PC-9 (cell line): ENCODE data around the gene ZSCAN25. TPM values are rescaled to one million over a fixed set of nuclear protein-coding genes. Genes with fewer than 3 reads are reported as not detected.
"Not testable (repeated sequence)": the region's sequence is repeated elsewhere in the genome, so short reads cannot be mapped to it uniquely, and the experiment has no call there.

Experiments
- BruUV-seq: library from RNA; stranded (reverse); fragments of 400-500 nt; replicated peaks from 2 replicates; lab custom pipeline; 2021; lab: Mats Ljungman, UMichigan
- CTCF ChIA-PET: fragments of 300-600 bp; sonication (Branson Sonifier 250); formaldehyde crosslinking; loops from one replicate; lab custom pipeline; 2022; ENCODE audit warnings: antibody characterized with exemption; lab: Charles Lee
- POLR2A ChIA-PET: fragments of 300-600 bp; sonication (Branson Sonifier 250); formaldehyde crosslinking; loops from one replicate; lab custom pipeline; 2022; ENCODE audit warnings: antibody characterized with exemption; ENCODE audit not compliant: unreplicated experiment; lab: Charles Lee
- DNase-seq, 2 experiments: peaks; one replicate each; pipeline versions ENCODE4 v3.0.0 to v3.0.0-alpha.2; 2015 to 2022; ENCODE audit warnings: mixed read lengths in 1 of 2
- H2AFZ ChIP-seq: fragments of 200-600 bp; sonication (generic); 2 replicates; pipeline ENCODE4 v1.8.1; 2017; ENCODE audit warnings: antibody characterized with exemption
- H3F3A ChIP-seq: fragments of 200-600 bp; sonication (generic); 2 replicates; pipeline ENCODE4 v1.8.1; 2017; ENCODE audit warnings: antibody characterized with exemption, mild to moderate bottlenecking, low read depth; ENCODE audit not compliant: insufficient read depth
- H3K27ac ChIP-seq: fragments of 200-600 bp; sonication (generic); 2 replicates; pipeline ENCODE4 v1.6.1; 2016; ENCODE audit warnings: mixed run types
- H3K27me3 ChIP-seq: fragments of 200-600 bp; sonication (generic); 2 replicates; pipeline ENCODE4 v1.6.1; 2016; ENCODE audit warnings: low read depth, mixed run types; ENCODE audit not compliant: insufficient read depth
- H3K36me3 ChIP-seq: fragments of 200-600 bp; sonication (generic); 2 replicates; pipeline ENCODE4 v1.6.1; 2016; ENCODE audit warnings: low read depth, mixed run types
- H3K4me1 ChIP-seq: fragments of 200-600 bp; sonication (generic); replicated peaks from 2 replicates; pipeline ENCODE4 v1.6.1; 2016; ENCODE audit warnings: mixed run types; ENCODE audit not compliant: insufficient read depth
- H3K4me2 ChIP-seq: fragments of 200-600 bp; sonication (generic); 2 replicates; pipeline ENCODE4 v1.6.1; 2017; ENCODE audit warnings: mixed run types
- H3K4me3 ChIP-seq: fragments of 200-600 bp; sonication (generic); 2 replicates; pipeline ENCODE4 v1.6.1; 2016; ENCODE audit warnings: mixed run types
- H3K79me2 ChIP-seq: fragments of 200-600 bp; sonication (generic); 2 replicates; pipeline ENCODE4 v1.6.1; 2017; ENCODE audit warnings: low read depth, mixed run types
- H3K9me2 ChIP-seq: fragments of 200-600 bp; sonication (generic); 2 replicates; pipeline ENCODE4 v1.8.1; 2017; ENCODE audit warnings: mild to moderate bottlenecking; ENCODE audit not compliant: insufficient read depth
- H3K9me3 ChIP-seq: fragments of 200-600 bp; sonication (generic); 2 replicates; pipeline ENCODE4 v1.8.1; 2016; ENCODE audit warnings: low read depth; ENCODE audit not compliant: insufficient read depth
- H4K20me1 ChIP-seq: fragments of 200-600 bp; sonication (generic); 2 replicates; pipeline ENCODE4 v1.8.1; 2017; ENCODE audit not compliant: insufficient read depth
- CTCF ChIP-seq: fragments of 200-600 bp; sonication (generic); conservative IDR thresholded peaks from 2 replicates; pipeline ENCODE4 v1.6.1; 2017; ENCODE audit warnings: mixed run types, antibody characterized with exemption, mild to moderate bottlenecking, moderate library complexity
- EZH2 ChIP-seq: fragments of 200-600 bp; sonication (generic); IDR thresholded peaks from 2 replicates; pipeline ENCODE4 v1.8.0; 2017; ENCODE audit warnings: antibody characterized with exemption, low read depth
- intact Hi-C: fragments of 100-400 bp; cut with micrococcal nuclease; formaldehyde crosslinking; loops from one replicate; pipeline ENCODE4 v1.10.0; 2022; ENCODE audit not compliant: unreplicated experiment
- total RNA-seq: library from RNA; stranded (reverse); gene quantifications from 2 replicates; pipeline ENCODE4 v1.2.3, GENCODE V29; 2021

Gene ZSCAN25
- total RNA-seq, 1 experiment from 2014 or later = 21.8 TPM

GRCh38 chr7:99652671-99653070 lies 35.9 kb downstream of the ZSCAN25 start:
- no peaks in the 10 kb centered on the region for H3K9me3 ChIP-seq
- intact Hi-C loops = no loop called here
- CTCF ChIA-PET = no interaction called here
- H3K4me1 ChIP-seq = no peaks in the 10 kb centered on the region
- H3K27ac ChIP-seq = no peak overlapping the region
- no peak overlapping the region for H3K4me2 ChIP-seq
- no peaks in the 10 kb centered on the region for H3F3A ChIP-seq
- no peak overlapping the region for H3K4me3 ChIP-seq
- POLR2A ChIA-PET = interaction anchor here (0.6 kb wide), 1 partner anchor 42 kb away, joined by 3 read pairs; no protein-coding TSS in a partner anchor
- no peaks in the 10 kb centered on the region for H3K9me2 ChIP-seq
- no peak for TF ChIP-seq CTCF
- no peak for TF ChIP-seq EZH2
- H4K20me1 ChIP-seq = no peaks in the 10 kb centered on the region
- no peaks in the 10 kb centered on the region for H3K79me2 ChIP-seq
- DNase-seq = no peak
- H2AFZ ChIP-seq = no peak overlapping the region
- no TSS peak for BruUV-seq
- no peaks in the 10 kb centered on the region for H3K36me3 ChIP-seq
- no peaks in the 10 kb centered on the region for H3K27me3 ChIP-seq

GRCh38 chr7:99653269-99653668 lies 36.5 kb downstream of the ZSCAN25 start:
- H3K4me3 ChIP-seq, BruUV-seq, H4K20me1 ChIP-seq, intact Hi-C loops, H3K4me1 ChIP-seq, H3K4me2 ChIP-seq, H3F3A ChIP-seq, H3K9me2 ChIP-seq, H2AFZ ChIP-seq, H3K27me3 ChIP-seq, H3K79me2 ChIP-seq, H3K36me3 ChIP-seq, H3K9me3 ChIP-seq, CTCF ChIA-PET, H3K27ac ChIP-seq, DNase-seq: not testable (repeated sequence)
- POLR2A ChIA-PET = interaction anchor here (0.6 kb wide), 1 partner anchor 41 kb away, joined by 3 read pairs; no protein-coding TSS in a partner anchor

- DNase-seq = no peak
- H2AFZ ChIP-seq = no peak overlapping the region
- no peak for TF ChIP-seq CTCF
- TF ChIP-seq EZH2 = no peak
- ChIA-PET POLR2A (no interaction called here), CTCF (no interaction called here)
- H3K36me3 ChIP-seq = no peaks in the 10 kb centered on the region
- H3F3A ChIP-seq = no peaks in the 10 kb centered on the region
- H3K4me1 ChIP-seq = no peaks in the 10 kb centered on the region
- no peaks in the 10 kb centered on the region for H3K79me2 ChIP-seq
- H4K20me1 ChIP-seq = no peaks in the 10 kb centered on the region
- intact Hi-C loops = no loop called here
- no peak overlapping the region for H3K4me3 ChIP-seq
- H3K27ac ChIP-seq = no peak overlapping the region
- no peaks in the 10 kb centered on the region for H3K9me3 ChIP-seq
- H3K9me2 ChIP-seq = no peaks in the 10 kb centered on the region
- BruUV-seq = no TSS peak
- no peak overlapping the region for H3K4me2 ChIP-seq
- no peaks in the 10 kb centered on the region for H3K27me3 ChIP-seq
Observed at GRCh38 chr7:99653754-99654153, 37.0 kb downstream of the ZSCAN25 start.

- CTCF ChIA-PET, intact Hi-C loops, H3K36me3 ChIP-seq, H3K9me3 ChIP-seq, H3K4me3 ChIP-seq, H3F3A ChIP-seq, H3K27ac ChIP-seq, H3K4me1 ChIP-seq, DNase-seq, H3K27me3 ChIP-seq, BruUV-seq, H3K4me2 ChIP-seq, H2AFZ ChIP-seq, POLR2A ChIA-PET, H3K9me2 ChIP-seq, H4K20me1 ChIP-seq, H3K79me2 ChIP-seq: not testable (repeated sequence)
Observed at GRCh38 chr7:99654626-99655025, 37.9 kb downstream of the ZSCAN25 start.

- DNase-seq, POLR2A ChIA-PET, H3K9me3 ChIP-seq, H3K4me1 ChIP-seq, H4K20me1 ChIP-seq, H3K4me2 ChIP-seq, H3K4me3 ChIP-seq, intact Hi-C loops, BruUV-seq, H2AFZ ChIP-seq, H3F3A ChIP-seq, H3K79me2 ChIP-seq, H3K27me3 ChIP-seq, H3K27ac ChIP-seq, CTCF ChIA-PET, H3K36me3 ChIP-seq, H3K9me2 ChIP-seq: not testable (repeated sequence)
Observed at GRCh38 chr7:99657879-99658278, 41.1 kb downstream of the ZSCAN25 start.
